H9 (cell line): ENCODE measurements around the gene ADAMTSL2. TPM values are rescaled to one million over a fixed set of nuclear protein-coding genes. Genes with fewer than 3 reads are reported as not detected.

Source experiments
- DNase-seq: peaks from one replicate; pipeline ENCODE4 v3.0.0-alpha.2; 2017
- H2AFZ ChIP-seq: one replicate; pipeline ENCODE4 v1.6.1; 2013; ENCODE audit warnings: mild to moderate bottlenecking, low read length, control low read depth, moderate library complexity
- H2AK5ac ChIP-seq: 2 replicates; pipeline ENCODE4 v1.6.1; 2013; ENCODE audit warnings: low read length, control low read depth, mixed read lengths; ENCODE audit not compliant: insufficient read length
- H2BK120ac ChIP-seq: one replicate; pipeline ENCODE4 v1.6.1; 2013; ENCODE audit warnings: low read depth, mild to moderate bottlenecking, low read length, control low read depth, inconsistent platforms; ENCODE audit not compliant: poor library complexity, severe bottlenecking
- H2BK12ac ChIP-seq: 2 replicates; pipeline ENCODE4 v1.6.1; 2013; ENCODE audit warnings: low read length, control low read depth, mixed read lengths, low read depth; ENCODE audit not compliant: insufficient read length
- H2BK15ac ChIP-seq: 2 replicates; pipeline ENCODE4 v1.6.1; 2013; ENCODE audit warnings: low read depth, low read length, control low read depth
- H2BK20ac ChIP-seq: one replicate; pipeline ENCODE4 v1.6.1; 2013; ENCODE audit warnings: low read depth, mild to moderate bottlenecking, low read length, control low read depth, inconsistent platforms; ENCODE audit not compliant: poor library complexity, severe bottlenecking
- H2BK5ac ChIP-seq: 2 replicates; pipeline ENCODE4 v1.6.1; 2013; ENCODE audit warnings: low read length, control low read depth, mixed read lengths; ENCODE audit not compliant: insufficient read length
- H3K14ac ChIP-seq: 2 replicates; pipeline ENCODE4 v1.6.1; 2013; ENCODE audit warnings: low read length, control low read depth; ENCODE audit not compliant: insufficient read depth
- H3K18ac ChIP-seq: 2 replicates; pipeline ENCODE4 v1.6.1; 2013; ENCODE audit warnings: low read depth, mild to moderate bottlenecking, mixed read lengths, low read length, control low read depth; ENCODE audit not compliant: insufficient read length
- H3K23ac ChIP-seq: 2 replicates; pipeline ENCODE4 v1.6.1; 2013; ENCODE audit warnings: low read length, control low read depth, mixed read lengths, low read depth; ENCODE audit not compliant: insufficient read length
- H3K23me2 ChIP-seq: 2 replicates; pipeline ENCODE4 v1.6.1; 2013; ENCODE audit warnings: low read depth, mild to moderate bottlenecking, mixed read lengths, low read length, control low read depth; ENCODE audit not compliant: insufficient read length, poor library complexity, severe bottlenecking
- H3K27ac ChIP-seq: 2 replicates; pipeline ENCODE4 v1.5.1; 2013; ENCODE audit warnings: low read length, control low read depth, mixed read lengths, low read depth; ENCODE audit not compliant: insufficient read length
- H3K27me3 ChIP-seq: 2 replicates; pipeline ENCODE4 v1.6.1; 2013; ENCODE audit warnings: low read length, control low read depth, inconsistent platforms; ENCODE audit not compliant: insufficient read depth
- H3K4ac ChIP-seq: 2 replicates; pipeline ENCODE4 v1.6.1; 2013; ENCODE audit warnings: low read depth, mild to moderate bottlenecking, control low read depth, inconsistent platforms, low read length, moderate library complexity
- H3K4me1 ChIP-seq: 2 replicates; pipeline ENCODE4 v1.6.1; 2013; ENCODE audit warnings: low read length, control low read depth, inconsistent platforms; ENCODE audit not compliant: insufficient read depth
- H3K4me2 ChIP-seq: 2 replicates; pipeline ENCODE4 v1.6.1; 2013; ENCODE audit warnings: low read length, control low read depth, mixed read lengths; ENCODE audit not compliant: insufficient read length, insufficient read depth
- H3K56ac ChIP-seq: 2 replicates; pipeline ENCODE4 v1.6.1; 2013; ENCODE audit warnings: low read depth, mild to moderate bottlenecking, mixed read lengths, low read length, control low read depth; ENCODE audit not compliant: insufficient read length
- H3K79me1 ChIP-seq: 2 replicates; pipeline ENCODE4 v1.6.1; 2013; ENCODE audit warnings: low read depth, mild to moderate bottlenecking, moderate library complexity, low read length, control low read depth, inconsistent platforms; ENCODE audit not compliant: insufficient read depth, poor library complexity, severe bottlenecking
- H3K79me2 ChIP-seq: 2 replicates; pipeline ENCODE4 v1.6.1; 2013; ENCODE audit warnings: low read length, control low read depth, inconsistent platforms; ENCODE audit not compliant: insufficient read depth
- H3K9ac ChIP-seq: 2 replicates; pipeline ENCODE4 v1.6.1; 2013; ENCODE audit warnings: low read length, control low read depth, mixed read lengths; ENCODE audit not compliant: insufficient read length; ENCODE audit errors: extremely low read depth
- H3K9me3 ChIP-seq: one replicate; pipeline ENCODE4 v1.6.1; 2013; ENCODE audit warnings: low read depth, low read length, inconsistent platforms; ENCODE audit not compliant: control insufficient read depth
- H3T11ph ChIP-seq: one replicate; pipeline ENCODE4 v1.6.1; 2013; ENCODE audit warnings: mild to moderate bottlenecking, low read length, control low read depth, inconsistent platforms
- H4K20me1 ChIP-seq: one replicate; pipeline ENCODE4 v1.6.1; 2013; ENCODE audit not compliant: control insufficient read depth, insufficient read length, insufficient read depth
- H4K5ac ChIP-seq: 2 replicates; pipeline ENCODE4 v1.6.1; 2013; ENCODE audit warnings: low read depth, mild to moderate bottlenecking, mixed read lengths, low read length, control low read depth; ENCODE audit not compliant: insufficient read length
- H4K8ac ChIP-seq: replicated peaks from 2 replicates; pipeline ENCODE4 v1.6.1; 2013; ENCODE audit warnings: low read length, control low read depth, mixed read lengths, low read depth; ENCODE audit not compliant: insufficient read length
- H4K91ac ChIP-seq: 2 replicates; pipeline ENCODE4 v1.6.1; 2013; ENCODE audit warnings: low read depth, mild to moderate bottlenecking, moderate library complexity, mixed read lengths, low read length, control low read depth; ENCODE audit not compliant: insufficient read length
- H3K27ac Mint-ChIP-seq, 3 experiments: 2 replicates in 2 of 3; 3 replicates in 1 of 3; pipeline ENCODE4 v1.8.0; 2020 to 2021; ENCODE audit warnings: mixed read lengths in 3 of 3, mild to moderate bottlenecking in 1 of 3, moderate library complexity in 1 of 3
- H3K27me3 Mint-ChIP-seq: 2 replicates; pipeline ENCODE4 v1.8.0; 2021; ENCODE audit warnings: low read depth, mild to moderate bottlenecking, moderate library complexity, mixed read lengths
- H3K36me3 Mint-ChIP-seq, 3 experiments: 2 replicates in 2 of 3; 3 replicates in 1 of 3; pipeline ENCODE4 v1.8.0; 2020 to 2021; ENCODE audit warnings: low read depth in 3 of 3, mixed read lengths in 3 of 3; ENCODE audit not compliant: insufficient read depth in 1 of 3
- H3K4me1 Mint-ChIP-seq, 2 experiments: 2 replicates each; pipeline ENCODE4 v1.8.0; 2020; ENCODE audit warnings: mixed read lengths in 2 of 2
- H3K4me3 Mint-ChIP-seq, 2 experiments: 2 replicates in 1 of 2; 3 replicates in 1 of 2; pipeline ENCODE4 v1.8.0; 2020 to 2021; ENCODE audit warnings: mild to moderate bottlenecking in 2 of 2, mixed read lengths in 2 of 2, moderate library complexity in 1 of 2
- H3K9me3 Mint-ChIP-seq, 2 experiments: 2 replicates in 1 of 2; 3 replicates in 1 of 2; pipeline ENCODE4 v1.8.0; 2020; ENCODE audit warnings: mild to moderate bottlenecking in 2 of 2, mixed read lengths in 2 of 2, moderate library complexity in 1 of 2
- CTCF ChIP-seq: fragments of 200-600 bp; sonication (generic); conservative IDR thresholded peaks from 3 replicates; pipeline ENCODE4 v1.8.0; 2021; ENCODE audit warnings: antibody characterized with exemption, mild to moderate bottlenecking
- WGBS: extraction: QIAGEN DNeasy Blood & Tissue Kit; methylation state at CpG from one replicate; pipeline ENCODE4 v1.1.7; 2013; ENCODE audit warnings: missing lambda C conversion rate, low lambda C conversion rate, mixed read lengths; ENCODE audit not compliant: insufficient read length; ENCODE audit errors: extremely low coverage; 5-methylcytosine and 5-hydroxymethylcytosine counted together
- total RNA-seq: library from RNA; stranded (reverse); gene quantifications from 2 replicates; pipeline ENCODE4 v1.2.1, GENCODE V29; 2021

The ADAMTSL2 gene
- total RNA-seq, 1 experiment from 2014 or later, result 0.61 TPM

GRCh38 chr9:133570691-133571080 lies 36.2 kb downstream of the ADAMTSL2 start:
- H2AK5ac ChIP-seq, result no peak overlapping the region
- Mint-ChIP-seq H3K27me3 (peaks cover 1% of the 10 kb centered on the region), H3K4me3 (no peak overlapping the region), H3K4me1 (peaks cover 1 to 11% of the 10 kb centered on the region in 2 experiments; a peak in 2 of 4 replicates), H3K27ac (peak overlapping the region in 2 of 3 experiments; percentile 66 to 85; a peak in 1 of 7 replicates), H3K36me3 (no peaks in the 10 kb centered on the region; a peak in 1 of 7 replicates), H3K9me3 (no peaks in the 10 kb centered on the region)
- no peak overlapping the region for H4K5ac ChIP-seq
- H3K79me2 ChIP-seq, result no peaks in the 10 kb centered on the region
- no peaks in the 10 kb centered on the region for H3K79me1 ChIP-seq
- no peak overlapping the region for H3K9ac ChIP-seq
- H3K9me3 ChIP-seq, result no peaks in the 10 kb centered on the region
- no peak overlapping the region for H4K91ac ChIP-seq
- WGBS, result no CpG with 5 or more reads among the region's 16 CpGs
- H3K4me1 ChIP-seq, result no peaks in the 10 kb centered on the region
- H2BK20ac ChIP-seq, result no peak overlapping the region
- no peak overlapping the region for H3K56ac ChIP-seq
- H2BK15ac ChIP-seq, result no peak overlapping the region
- H4K8ac ChIP-seq, result no peak overlapping the region
- no peak for DNase-seq
- no peak overlapping the region for H2BK120ac ChIP-seq
- H4K20me1 ChIP-seq, result no peaks in the 10 kb centered on the region
- H2AFZ ChIP-seq, result no peak overlapping the region
- no peak overlapping the region for H3K27ac ChIP-seq
- H3K27me3 ChIP-seq, result no peaks in the 10 kb centered on the region
- H3K23ac ChIP-seq, result no peak overlapping the region
- H3K18ac ChIP-seq, result no peak overlapping the region
- no peak overlapping the region for H3K4me2 ChIP-seq
- H2BK12ac ChIP-seq, result no peak overlapping the region
- TF ChIP-seq CTCF, result no peak
- no peak overlapping the region for H3T11ph ChIP-seq
- no peak overlapping the region for H2BK5ac ChIP-seq
- no peaks in the 10 kb centered on the region for H3K23me2 ChIP-seq
- 0 out of 2 replicates have a peak overlapping the region, but pooled peaks have one; percentile 22 for H3K14ac ChIP-seq
- H3K4ac ChIP-seq, result no peak overlapping the region
